ENCODE measurements around the gene ADD1.
"Not testable (repeated sequence)": the region's sequence is repeated elsewhere in the genome, so short reads cannot be mapped to it uniquely, and the experiment has no call there.

ADD1 gene

GRCh38 chr4:2910409-2910808, 66.8 kb downstream of the ADD1 start:
- H3K4me1 ChIP-seq (ENCODE audit: control insufficient read depth, low read depth, low read length): no peaks in the 10 kb centered on the region
- peaks cover 50% of the 10 kb centered on the region for H3K36me3 ChIP-seq (ENCODE audit: control insufficient read depth, low read depth, low read length)

GRCh38 chr4:2911868-2912267, 68.2 kb downstream of the ADD1 start:
- Histone ChIP-seq H3K27me3 (ENCODE audit: control insufficient read depth, insufficient read depth, low read length) (no peaks in the 10 kb centered on the region), H3K4me1 (ENCODE audit: control insufficient read depth, low read depth, low read length) (no peaks in the 10 kb centered on the region), H3K4me3 (ENCODE audit: low read length) (no peak overlapping the region), H3K36me3 (ENCODE audit: control insufficient read depth, low read depth, low read length) (peaks cover 42% of the 10 kb centered on the region), H3K9me3 (ENCODE audit: control insufficient read depth, low read depth, low read length) (no peaks in the 10 kb centered on the region), H3K27ac (ENCODE audit: low read length) (no peak overlapping the region), H3K9ac (ENCODE audit: low read length) (no peak overlapping the region)

More at GRCh38 chr4:2910409-2910808, 66.8 kb downstream of the ADD1 start:
- Histone ChIP-seq H3K27ac (ENCODE audit: low read length) (no peak overlapping the region), H3K9ac (ENCODE audit: low read length) (no peak overlapping the region), H3K4me3 (ENCODE audit: low read length) (no peak overlapping the region), H3K27me3 (ENCODE audit: control insufficient read depth, insufficient read depth, low read length) (no peaks in the 10 kb centered on the region), H3K9me3 (ENCODE audit: control insufficient read depth, low read depth, low read length) (no peaks in the 10 kb centered on the region)

GRCh38 chr4:2913168-2913567, 69.5 kb downstream of the ADD1 start:
- H3K27ac ChIP-seq (ENCODE audit: low read length): no peak overlapping the region
- no peak overlapping the region for H3K4me3 ChIP-seq (ENCODE audit: low read length)
- peaks cover 30% of the 10 kb centered on the region for H3K36me3 ChIP-seq (ENCODE audit: control insufficient read depth, low read depth, low read length)
- H3K4me1 ChIP-seq (ENCODE audit: control insufficient read depth, low read depth, low read length): no peaks in the 10 kb centered on the region
- H3K9ac ChIP-seq (ENCODE audit: low read length): no peak overlapping the region
- H3K9me3 ChIP-seq (ENCODE audit: control insufficient read depth, low read depth, low read length): no peaks in the 10 kb centered on the region
- H3K27me3 ChIP-seq (ENCODE audit: control insufficient read depth, insufficient read depth, low read length): no peaks in the 10 kb centered on the region

- no peak overlapping the region for H3K9ac ChIP-seq (ENCODE audit: low read length)
- H3K36me3 ChIP-seq (ENCODE audit: control insufficient read depth, low read depth, low read length): peaks cover 20% of the 10 kb centered on the region
- H3K9me3 ChIP-seq (ENCODE audit: control insufficient read depth, low read depth, low read length): no peaks in the 10 kb centered on the region
- H3K4me3 ChIP-seq (ENCODE audit: low read length): no peak overlapping the region
- H3K27me3 ChIP-seq (ENCODE audit: control insufficient read depth, insufficient read depth, low read length): no peaks in the 10 kb centered on the region
- no peak overlapping the region for H3K27ac ChIP-seq (ENCODE audit: low read length)
- H3K4me1 ChIP-seq (ENCODE audit: control insufficient read depth, low read depth, low read length): no peaks in the 10 kb centered on the region
Observed at GRCh38 chr4:2914256-2915126, 70.8 kb downstream of the ADD1 start.

- Histone ChIP-seq H3K9ac (ENCODE audit: low read length) (no peak overlapping the region), H3K27ac (ENCODE audit: low read length) (no peak overlapping the region), H3K27me3 (ENCODE audit: control insufficient read depth, insufficient read depth, low read length) (no peaks in the 10 kb centered on the region), H3K36me3 (ENCODE audit: control insufficient read depth, low read depth, low read length) (peaks cover 18% of the 10 kb centered on the region), H3K4me1 (ENCODE audit: control insufficient read depth, low read depth, low read length) (no peaks in the 10 kb centered on the region), H3K9me3 (ENCODE audit: control insufficient read depth, low read depth, low read length) (peaks cover 7% of the 10 kb centered on the region), H3K4me3 (ENCODE audit: low read length) (no peak overlapping the region)
Observed at GRCh38 chr4:2915789-2916188, 72.1 kb downstream of the ADD1 start.

- not testable (repeated sequence) for H3K9me3 ChIP-seq (ENCODE audit: control insufficient read depth, low read depth, low read length); H3K27me3 ChIP-seq (ENCODE audit: control insufficient read depth, insufficient read depth, low read length); H3K27ac ChIP-seq (ENCODE audit: low read length); H3K4me3 ChIP-seq (ENCODE audit: low read length); H3K4me1 ChIP-seq (ENCODE audit: control insufficient read depth, low read depth, low read length); H3K9ac ChIP-seq (ENCODE audit: low read length)
- H3K36me3 ChIP-seq (ENCODE audit: control insufficient read depth, low read depth, low read length): peaks cover 12% of the 10 kb centered on the region
Observed at GRCh38 chr4:2916696-2917095, 73.1 kb downstream of the ADD1 start.

GRCh38 chr4:2918300-2918699, 74.7 kb downstream of the ADD1 start:
- H3K27ac ChIP-seq (ENCODE audit: low read length); H3K27me3 ChIP-seq (ENCODE audit: control insufficient read depth, insufficient read depth, low read length); H3K4me1 ChIP-seq (ENCODE audit: control insufficient read depth, low read depth, low read length); H3K9ac ChIP-seq (ENCODE audit: low read length); H3K4me3 ChIP-seq (ENCODE audit: low read length); H3K9me3 ChIP-seq (ENCODE audit: control insufficient read depth, low read depth, low read length); H3K36me3 ChIP-seq (ENCODE audit: control insufficient read depth, low read depth, low read length): not testable (repeated sequence)

- not testable (repeated sequence) for H3K9ac ChIP-seq (ENCODE audit: low read length); H3K36me3 ChIP-seq (ENCODE audit: control insufficient read depth, low read depth, low read length); H3K27me3 ChIP-seq (ENCODE audit: control insufficient read depth, insufficient read depth, low read length); H3K4me3 ChIP-seq (ENCODE audit: low read length); H3K9me3 ChIP-seq (ENCODE audit: control insufficient read depth, low read depth, low read length); H3K4me1 ChIP-seq (ENCODE audit: control insufficient read depth, low read depth, low read length); H3K27ac ChIP-seq (ENCODE audit: low read length)
Observed at GRCh38 chr4:2918714-2919113, 75.1 kb downstream of the ADD1 start.

- H3K4me3 ChIP-seq (ENCODE audit: low read length); H3K9me3 ChIP-seq (ENCODE audit: control insufficient read depth, low read depth, low read length); H3K9ac ChIP-seq (ENCODE audit: low read length); H3K36me3 ChIP-seq (ENCODE audit: control insufficient read depth, low read depth, low read length); H3K27me3 ChIP-seq (ENCODE audit: control insufficient read depth, insufficient read depth, low read length); H3K27ac ChIP-seq (ENCODE audit: low read length): not testable (repeated sequence)
- peaks cover 18% of the 10 kb centered on the region for H3K4me1 ChIP-seq (ENCODE audit: control insufficient read depth, low read depth, low read length)
Observed at GRCh38 chr4:2922453-2923101, 78.9 kb downstream of the ADD1 start.

- Histone ChIP-seq H3K9me3 (ENCODE audit: control insufficient read depth, low read depth, low read length) (peaks cover 7% of the 10 kb centered on the region), H3K4me3 (ENCODE audit: low read length) (no peak overlapping the region), H3K27ac (ENCODE audit: low read length) (no peak overlapping the region), H3K36me3 (ENCODE audit: control insufficient read depth, low read depth, low read length) (no peaks in the 10 kb centered on the region), H3K9ac (ENCODE audit: low read length) (no peak overlapping the region), H3K27me3 (ENCODE audit: control insufficient read depth, insufficient read depth, low read length) (no peaks in the 10 kb centered on the region), H3K4me1 (ENCODE audit: control insufficient read depth, low read depth, low read length) (peaks cover 18% of the 10 kb centered on the region)
Observed at GRCh38 chr4:2923141-2923551, 79.5 kb downstream of the ADD1 start.

- Histone ChIP-seq H3K9ac (ENCODE audit: low read length) (no peak overlapping the region), H3K4me1 (ENCODE audit: control insufficient read depth, low read depth, low read length) (peaks cover 18% of the 10 kb centered on the region), H3K9me3 (ENCODE audit: control insufficient read depth, low read depth, low read length) (peaks cover 7% of the 10 kb centered on the region), H3K27me3 (ENCODE audit: control insufficient read depth, insufficient read depth, low read length) (no peaks in the 10 kb centered on the region), H3K36me3 (ENCODE audit: control insufficient read depth, low read depth, low read length) (no peaks in the 10 kb centered on the region), H3K4me3 (ENCODE audit: low read length) (no peak overlapping the region), H3K27ac (ENCODE audit: low read length) (no peak overlapping the region)
Observed at GRCh38 chr4:2923668-2924173, 80.1 kb downstream of the ADD1 start.

Data from iPS-18a (cell line).